Activated CD4-positive, alpha-beta T cell treated with anti-CD3 and anti-CD28 coated beads, Interleukin-2, amount 50 U/mL, for 24 hours (primary cell): ENCODE measurements around the gene TST.

Source experiments
- DNase-seq, 2 donors: peaks; one replicate each; pipeline ENCODE4 v3.0.0-alpha.2; 2020; ENCODE audit warnings: low read depth in 1 of 2, low spot score in 1 of 2

Gene TST

GRCh38 chr22:37019309-37020191 is at the start of gene TST, which contains the start of gene MPST:
Gene TST, minus strand, starts transcription at chr22:37019447. Its CDS starts 715 bp downstream, at chr22:37018732.
Gene MPST, plus strand, starts transcription at chr22:37019742. Its CDS starts 95 bp downstream, at chr22:37019837.
- peak in 1 of 2 donors; percentile 6 for DNase-seq

- DNase-seq: no peak
These were observed 49.6 kb upstream of the TST start for GRCh38 chr22:37068859-37069258.

GRCh38 chr22:37067428-37067827 is 48.2 kb upstream of the TST start:
- no peak for DNase-seq

- DNase-seq: no peak
These were observed 46.7 kb upstream of the TST start for GRCh38 chr22:37065961-37066360.

GRCh38 chr22:37065180-37065579 is 45.9 kb upstream of the TST start:
- DNase-seq: no peak

GRCh38 chr22:37064553-37064952 is 45.3 kb upstream of the TST start:
- DNase-seq: no peak

- DNase-seq: no peak
These were observed 44.5 kb upstream of the TST start for GRCh38 chr22:37063431-37064420.

- DNase-seq: no peak
These were observed 43.6 kb upstream of the TST start for GRCh38 chr22:37062702-37063381.

GRCh38 chr22:37062376-37062675 is 43.1 kb upstream of the TST start:
- DNase-seq: no peak

- no peak for DNase-seq
These were observed 42.5 kb upstream of the TST start for GRCh38 chr22:37061611-37062375.

- peak; percentile 16 to 18 for DNase-seq
These were observed 41.8 kb upstream of the TST start for GRCh38 chr22:37060801-37061610.

- DNase-seq: no peak
These were observed 40.7 kb upstream of the TST start for GRCh38 chr22:37059876-37060449.

- no peak for DNase-seq
These were observed 39.9 kb upstream of the TST start for GRCh38 chr22:37058917-37059701.

GRCh38 chr22:37057796-37058510 is 38.7 kb upstream of the TST start:
- no peak for DNase-seq

GRCh38 chr22:37057226-37057625 is 38.0 kb upstream of the TST start:
- no peak for DNase-seq

GRCh38 chr22:37056246-37056645 is 37.0 kb upstream of the TST start:
- no peak for DNase-seq

- no peak for DNase-seq
These were observed 35.5 kb upstream of the TST start for GRCh38 chr22:37054600-37055365.
